Hepatocyte (in vitro differentiated cells): ENCODE data around the gene AP3M1. TPM values are rescaled to one million over a fixed set of nuclear protein-coding genes. Genes with fewer than 3 reads are reported as not detected.

Source experiments
- DNase-seq: peaks from one replicate; pipeline ENCODE4 v3.0.0-alpha.2; 2016; ENCODE audit warnings: low spot score
- H2AFZ ChIP-seq: fragments of 200-600 bp; sonication (generic); 2 replicates; pipeline ENCODE4 v1.6.0; 2016; ENCODE audit warnings: antibody characterized with exemption, mild to moderate bottlenecking
- H3K27ac ChIP-seq: fragments of 200-600 bp; sonication (generic); 2 replicates; pipeline ENCODE4 v1.5.1; 2016; ENCODE audit warnings: mild to moderate bottlenecking
- H3K27me3 ChIP-seq: fragments of 200-600 bp; sonication (generic); 2 replicates; pipeline ENCODE4 v1.6.1; 2016
- H3K36me3 ChIP-seq: fragments of 200-600 bp; sonication (generic); replicated peaks from 2 replicates; pipeline ENCODE4 v1.5.1; 2016; ENCODE audit warnings: low read depth; ENCODE audit not compliant: insufficient read depth
- H3K4me1 ChIP-seq: fragments of 200-600 bp; sonication (generic); 2 replicates; pipeline ENCODE4 v1.5.1; 2016; ENCODE audit warnings: mild to moderate bottlenecking, moderate library complexity; ENCODE audit not compliant: insufficient read depth
- H3K4me2 ChIP-seq: fragments of 200-600 bp; sonication (generic); 2 replicates; pipeline ENCODE4 v1.6.0; 2016
- H3K4me3 ChIP-seq: fragments of 200-600 bp; sonication (generic); 2 replicates; pipeline ENCODE4 v1.5.1; 2016; ENCODE audit warnings: mild to moderate bottlenecking
- H3K79me2 ChIP-seq: fragments of 200-600 bp; sonication (generic); 2 replicates; pipeline ENCODE4 v1.6.0; 2017; ENCODE audit warnings: mild to moderate bottlenecking
- H3K9me2 ChIP-seq: fragments of 200-600 bp; sonication (generic); replicated peaks from 2 replicates; pipeline ENCODE4 v1.6.0; 2017; ENCODE audit warnings: mild to moderate bottlenecking; ENCODE audit not compliant: insufficient read depth
- H3K9me3 ChIP-seq: fragments of 200-600 bp; sonication (generic); 2 replicates; pipeline ENCODE4 v1.5.1; 2016; ENCODE audit warnings: low read depth, mild to moderate bottlenecking
- H4K20me1 ChIP-seq: fragments of 200-600 bp; sonication (generic); 2 replicates; pipeline ENCODE4 v1.6.0; 2016; ENCODE audit warnings: mild to moderate bottlenecking; ENCODE audit not compliant: insufficient read depth, poor library complexity, severe bottlenecking
- EZH2 ChIP-seq: fragments of 200-600 bp; sonication (generic); IDR thresholded peaks from 2 replicates; pipeline ENCODE4 v1.6.1; 2016; ENCODE audit warnings: antibody characterized with exemption, mild to moderate bottlenecking, borderline replicate concordance
- EZH2phosphoT487 ChIP-seq: fragments of 200-600 bp; sonication (generic); IDR thresholded peaks from one replicate; pipeline ENCODE4 v1.6.1; 2018; ENCODE audit warnings: antibody characterized with exemption, mild to moderate bottlenecking, low read depth, moderate library complexity; ENCODE audit not compliant: unreplicated experiment, severe bottlenecking
- WGBS: methylation state at CpG from one replicate; pipeline ENCODE4 v1.1.6; 2016; ENCODE audit warnings: low lambda C conversion rate; ENCODE audit errors: missing lambda C conversion rate; 5-methylcytosine and 5-hydroxymethylcytosine counted together
- polyA plus RNA-seq: library from polyadenylated mRNA; unstranded; fragments of >200 nt; fragmentation: Nextera tagmentation; extraction: Ambion mirVana; gene quantifications from 2 replicates; pipeline ENCODE4 v1.2.1, GENCODE V29; 2016
- total RNA-seq: library from RNA; depleted of rRNA; stranded (reverse); fragments of >200 nt; gene quantifications from 2 replicates; pipeline ENCODE4 v1.2.3, GENCODE V29; 2014
- TF ChIP-seq, protein P1 (sequence below): fragments of 200-600 bp; sonication (generic); IDR thresholded peaks from 2 replicates; pipeline ENCODE4 v1.5.1; 2016; ENCODE audit warnings: antibody characterized with exemption, mild to moderate bottlenecking; ENCODE audit not compliant: poor library complexity

Gene AP3M1
- total and polyA plus RNA-seq, 2 experiments from 2014 or later, result 28.2 to 35.0 TPM

GRCh38 chr10:74084955-74085354 is 65.7 kb downstream of the AP3M1 start:
- H3K4me3 ChIP-seq, result no peak overlapping the region
- no peak overlapping the region for H3K27ac ChIP-seq
- DNase-seq, result no peak
- no peak overlapping the region for H3K4me2 ChIP-seq
- no peaks in the 10 kb centered on the region for H3K79me2 ChIP-seq
- H3K9me3 ChIP-seq, result no peaks in the 10 kb centered on the region
- no peaks in the 10 kb centered on the region for H3K36me3 ChIP-seq
- no peaks in the 10 kb centered on the region for H3K27me3 ChIP-seq
- H4K20me1 ChIP-seq, result no peaks in the 10 kb centered on the region
- no peaks in the 10 kb centered on the region for H3K4me1 ChIP-seq
- H2AFZ ChIP-seq, result no peak overlapping the region
- no peaks in the 10 kb centered on the region for H3K9me2 ChIP-seq
- WGBS, result 97% methylated on average over 3 of the region's 3 CpGs
- TF ChIP-seq EZH2phosphoT487 (no peak), EZH2 (no peak)
- TF ChIP-seq, protein P1, sequence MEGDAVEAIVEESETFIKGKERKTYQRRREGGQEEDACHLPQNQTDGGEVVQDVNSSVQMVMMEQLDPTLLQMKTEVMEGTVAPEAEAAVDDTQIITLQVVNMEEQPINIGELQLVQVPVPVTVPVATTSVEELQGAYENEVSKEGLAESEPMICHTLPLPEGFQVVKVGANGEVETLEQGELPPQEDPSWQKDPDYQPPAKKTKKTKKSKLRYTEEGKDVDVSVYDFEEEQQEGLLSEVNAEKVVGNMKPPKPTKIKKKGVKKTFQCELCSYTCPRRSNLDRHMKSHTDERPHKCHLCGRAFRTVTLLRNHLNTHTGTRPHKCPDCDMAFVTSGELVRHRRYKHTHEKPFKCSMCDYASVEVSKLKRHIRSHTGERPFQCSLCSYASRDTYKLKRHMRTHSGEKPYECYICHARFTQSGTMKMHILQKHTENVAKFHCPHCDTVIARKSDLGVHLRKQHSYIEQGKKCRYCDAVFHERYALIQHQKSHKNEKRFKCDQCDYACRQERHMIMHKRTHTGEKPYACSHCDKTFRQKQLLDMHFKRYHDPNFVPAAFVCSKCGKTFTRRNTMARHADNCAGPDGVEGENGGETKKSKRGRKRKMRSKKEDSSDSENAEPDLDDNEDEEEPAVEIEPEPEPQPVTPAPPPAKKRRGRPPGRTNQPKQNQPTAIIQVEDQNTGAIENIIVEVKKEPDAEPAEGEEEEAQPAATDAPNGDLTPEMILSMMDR, result no peak

DNA sequence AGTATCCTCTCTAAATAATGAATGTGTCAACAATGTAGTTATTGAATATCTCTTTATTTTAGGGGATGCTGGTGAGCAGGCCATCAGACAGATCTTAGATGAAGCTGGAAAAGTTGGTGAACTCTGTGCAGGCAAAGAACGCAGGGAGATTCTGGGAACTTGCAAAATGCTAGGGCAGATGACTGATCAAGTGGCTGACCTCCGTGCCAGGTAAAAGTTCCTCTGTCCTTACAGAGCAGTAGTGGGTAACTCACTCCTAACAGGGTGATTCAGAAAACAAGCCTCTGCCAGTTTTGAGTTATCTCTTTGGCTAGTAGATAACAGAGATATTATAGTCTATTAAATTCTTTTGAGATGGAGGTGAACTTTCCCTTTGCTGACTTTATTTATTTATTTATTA is 67.3 kb downstream of the AP3M1 start:
- Histone ChIP-seq H4K20me1 (no peaks in the 10 kb centered on the region), H3K27ac (no peak overlapping the region), H3K4me1 (peaks cover 4% of the 10 kb centered on the region), H3K9me3 (no peaks in the 10 kb centered on the region), H3K27me3 (no peaks in the 10 kb centered on the region), H3K36me3 (no peaks in the 10 kb centered on the region), H3K9me2 (no peaks in the 10 kb centered on the region), H3K79me2 (no peaks in the 10 kb centered on the region), H2AFZ (no peak overlapping the region), H3K4me2 (no peak overlapping the region), H3K4me3 (no peak overlapping the region)
- TF ChIP-seq EZH2phosphoT487 (no peak), EZH2 (no peak)
- TF ChIP-seq, protein P1, result no peak
- 96% methylated on average over 2 of the region's 2 CpGs for WGBS
- DNase-seq, result no peak

DNA sequence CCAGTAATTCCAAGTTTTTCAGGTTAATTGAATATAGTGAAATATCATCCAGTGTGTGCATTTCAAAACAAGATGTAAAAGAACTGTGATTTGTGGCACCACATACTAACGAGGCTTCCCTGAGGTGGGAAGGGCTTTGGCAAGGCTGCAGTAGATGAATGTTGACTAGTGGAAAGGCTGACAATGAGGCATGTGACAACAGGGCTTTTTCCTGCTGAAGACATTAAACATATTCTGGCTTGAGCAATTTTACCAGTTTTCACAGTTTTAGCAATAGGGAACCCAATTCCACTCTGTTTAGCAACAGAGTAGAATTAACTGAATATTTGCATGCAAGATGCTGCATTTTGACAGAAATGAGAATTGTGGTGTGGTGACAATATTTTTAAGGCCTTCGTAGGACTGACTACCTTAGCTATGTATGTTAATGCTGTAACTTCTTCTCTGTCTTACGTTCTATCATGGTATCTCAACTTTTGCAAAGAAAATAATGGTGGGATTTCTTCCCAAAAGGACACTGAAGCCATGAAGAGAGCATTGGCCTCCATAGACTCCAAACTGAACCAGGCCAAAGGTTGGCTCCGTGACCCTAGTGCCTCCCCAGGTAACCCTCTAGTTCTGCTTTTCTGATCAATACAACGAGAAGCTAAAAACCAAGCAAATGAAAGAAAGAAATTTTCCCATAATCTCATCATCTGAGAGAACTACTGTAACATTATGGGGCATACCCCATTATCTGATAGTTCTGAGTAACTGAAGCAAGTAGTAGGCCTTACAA is 68.5 kb downstream of the AP3M1 start:
- Histone ChIP-seq H3K9me3 (no peaks in the 10 kb centered on the region), H3K27ac (no peak overlapping the region), H3K36me3 (no peaks in the 10 kb centered on the region), H2AFZ (no peak overlapping the region), H3K4me3 (no peak overlapping the region), H3K79me2 (no peaks in the 10 kb centered on the region), H3K4me1 (peaks cover 4% of the 10 kb centered on the region), H3K4me2 (no peak overlapping the region), H3K9me2 (no peaks in the 10 kb centered on the region), H4K20me1 (no peaks in the 10 kb centered on the region), H3K27me3 (no peaks in the 10 kb centered on the region)
- whole genome bisulfite sequencing, result 88% methylated on average over 5 of the region's 5 CpGs
- no peak for DNase-seq
- no peak for TF ChIP-seq EZH2phosphoT487
- TF ChIP-seq EZH2, result no peak
- TF ChIP-seq, protein P1, result no peak
